ENCODE data around the gene ETS1.

DNA sequence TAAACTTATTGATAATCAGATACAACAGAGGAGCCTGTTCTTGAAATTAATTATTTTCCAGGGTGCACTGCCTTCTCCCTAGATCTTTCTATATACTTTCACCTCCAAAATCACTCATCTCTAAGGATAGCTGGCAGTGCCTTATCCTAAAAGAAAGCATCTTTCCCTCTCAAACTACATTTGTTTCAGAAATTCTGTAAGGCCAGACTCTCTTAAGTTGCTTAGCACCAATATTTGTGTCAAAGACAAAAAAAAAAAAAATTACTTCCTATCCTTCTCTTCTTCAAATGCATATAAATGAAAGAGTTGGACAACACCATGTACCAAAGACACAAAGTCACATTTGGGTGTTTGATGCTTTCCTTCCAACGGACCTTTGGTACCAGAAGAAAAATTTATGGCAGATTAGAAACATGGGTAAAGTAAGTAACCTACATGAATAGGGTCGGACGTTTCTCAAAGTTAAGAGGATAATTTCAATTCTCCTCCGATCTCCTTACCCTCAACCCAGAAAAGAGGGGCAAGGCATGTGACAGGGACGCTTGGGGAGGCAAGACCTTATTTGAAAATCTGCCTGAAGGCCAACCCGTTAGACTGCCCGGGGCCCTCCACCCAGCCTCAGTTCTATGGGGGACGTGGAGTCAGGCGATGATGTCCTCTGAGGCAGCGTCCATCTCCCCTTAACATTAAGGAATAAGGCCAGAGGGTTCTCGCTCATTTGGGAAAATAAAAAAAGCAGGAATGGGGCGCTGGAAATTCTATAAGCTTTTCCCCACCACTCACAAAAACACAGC lies 66.3 kb downstream of the ETS1 start:
- no peak for TF ChIP-seq EZH2 (IDR thresholded peaks at IDR 0.05)
- TF ChIP-seq, protein P1, sequence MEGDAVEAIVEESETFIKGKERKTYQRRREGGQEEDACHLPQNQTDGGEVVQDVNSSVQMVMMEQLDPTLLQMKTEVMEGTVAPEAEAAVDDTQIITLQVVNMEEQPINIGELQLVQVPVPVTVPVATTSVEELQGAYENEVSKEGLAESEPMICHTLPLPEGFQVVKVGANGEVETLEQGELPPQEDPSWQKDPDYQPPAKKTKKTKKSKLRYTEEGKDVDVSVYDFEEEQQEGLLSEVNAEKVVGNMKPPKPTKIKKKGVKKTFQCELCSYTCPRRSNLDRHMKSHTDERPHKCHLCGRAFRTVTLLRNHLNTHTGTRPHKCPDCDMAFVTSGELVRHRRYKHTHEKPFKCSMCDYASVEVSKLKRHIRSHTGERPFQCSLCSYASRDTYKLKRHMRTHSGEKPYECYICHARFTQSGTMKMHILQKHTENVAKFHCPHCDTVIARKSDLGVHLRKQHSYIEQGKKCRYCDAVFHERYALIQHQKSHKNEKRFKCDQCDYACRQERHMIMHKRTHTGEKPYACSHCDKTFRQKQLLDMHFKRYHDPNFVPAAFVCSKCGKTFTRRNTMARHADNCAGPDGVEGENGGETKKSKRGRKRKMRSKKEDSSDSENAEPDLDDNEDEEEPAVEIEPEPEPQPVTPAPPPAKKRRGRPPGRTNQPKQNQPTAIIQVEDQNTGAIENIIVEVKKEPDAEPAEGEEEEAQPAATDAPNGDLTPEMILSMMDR (IDR thresholded peaks at IDR 0.05) = no peak
- TF ChIP-seq EZH2phosphoT487 (IDR thresholded peaks at IDR 0.05) = no peak
